Measurements from ENCODE around the gene TTC33.

- no peak for TF ChIP-seq POLR2AphosphoS5 (IDR thresholded peaks at IDR 0.05)
- TF ChIP-seq, protein P1, sequence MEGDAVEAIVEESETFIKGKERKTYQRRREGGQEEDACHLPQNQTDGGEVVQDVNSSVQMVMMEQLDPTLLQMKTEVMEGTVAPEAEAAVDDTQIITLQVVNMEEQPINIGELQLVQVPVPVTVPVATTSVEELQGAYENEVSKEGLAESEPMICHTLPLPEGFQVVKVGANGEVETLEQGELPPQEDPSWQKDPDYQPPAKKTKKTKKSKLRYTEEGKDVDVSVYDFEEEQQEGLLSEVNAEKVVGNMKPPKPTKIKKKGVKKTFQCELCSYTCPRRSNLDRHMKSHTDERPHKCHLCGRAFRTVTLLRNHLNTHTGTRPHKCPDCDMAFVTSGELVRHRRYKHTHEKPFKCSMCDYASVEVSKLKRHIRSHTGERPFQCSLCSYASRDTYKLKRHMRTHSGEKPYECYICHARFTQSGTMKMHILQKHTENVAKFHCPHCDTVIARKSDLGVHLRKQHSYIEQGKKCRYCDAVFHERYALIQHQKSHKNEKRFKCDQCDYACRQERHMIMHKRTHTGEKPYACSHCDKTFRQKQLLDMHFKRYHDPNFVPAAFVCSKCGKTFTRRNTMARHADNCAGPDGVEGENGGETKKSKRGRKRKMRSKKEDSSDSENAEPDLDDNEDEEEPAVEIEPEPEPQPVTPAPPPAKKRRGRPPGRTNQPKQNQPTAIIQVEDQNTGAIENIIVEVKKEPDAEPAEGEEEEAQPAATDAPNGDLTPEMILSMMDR (IDR thresholded peaks at IDR 0.05 in 8 of 11, conservative IDR thresholded peaks at IDR 0.05 in 3 of 11) = no peak
Observed at GRCh38 chr5:40555886-40556285, 199.9 kb downstream of the TTC33 start.

Data from spleen (tissue), 7 donors.